ENCODE results near the gene SRRM2. TPM values are rescaled to one million over a fixed set of nuclear protein-coding genes. Genes with fewer than 3 reads are reported as not detected.

The SRRM2 gene
- total and polyA plus RNA-seq, 2 experiments from 2014 or later: 321 to 592 TPM

DNA sequence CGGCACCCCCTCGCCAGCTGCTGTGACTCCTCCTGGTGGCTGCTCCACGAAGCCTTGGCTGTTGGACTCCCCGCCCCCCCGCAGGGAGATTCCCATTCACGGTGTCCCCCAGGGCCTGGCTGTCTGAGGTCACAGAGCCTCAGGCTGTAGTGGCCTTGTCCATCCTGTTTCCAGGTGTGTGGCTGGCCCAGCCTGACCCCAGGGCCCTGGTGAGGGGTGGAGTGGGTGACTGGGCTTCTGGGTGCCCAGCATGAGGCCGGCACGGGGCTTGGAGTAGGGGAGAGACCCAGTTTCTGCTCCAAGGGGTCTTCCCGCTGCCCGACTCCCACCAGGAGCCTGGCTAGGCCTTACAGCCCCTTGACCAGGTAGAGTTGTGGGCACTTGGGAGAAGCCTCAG is 42.9 kb upstream of the SRRM2 start:
- Histone ChIP-seq H3K27me3 (no peaks in the 10 kb centered on the region), H3K9me3 (ENCODE audit: low read depth) (no peaks in the 10 kb centered on the region), H3K36me3 (peaks cover 13% of the 10 kb centered on the region), H3K4me1 (ENCODE audit: low read depth) (no peaks in the 10 kb centered on the region), H3K4me3 (no peak overlapping the region), H3K27ac (no peak overlapping the region)
- DNase-seq (ENCODE audit: low read depth in 1 of 2, low spot score in 1 of 2): no peak
- TF ChIP-seq, protein P1, sequence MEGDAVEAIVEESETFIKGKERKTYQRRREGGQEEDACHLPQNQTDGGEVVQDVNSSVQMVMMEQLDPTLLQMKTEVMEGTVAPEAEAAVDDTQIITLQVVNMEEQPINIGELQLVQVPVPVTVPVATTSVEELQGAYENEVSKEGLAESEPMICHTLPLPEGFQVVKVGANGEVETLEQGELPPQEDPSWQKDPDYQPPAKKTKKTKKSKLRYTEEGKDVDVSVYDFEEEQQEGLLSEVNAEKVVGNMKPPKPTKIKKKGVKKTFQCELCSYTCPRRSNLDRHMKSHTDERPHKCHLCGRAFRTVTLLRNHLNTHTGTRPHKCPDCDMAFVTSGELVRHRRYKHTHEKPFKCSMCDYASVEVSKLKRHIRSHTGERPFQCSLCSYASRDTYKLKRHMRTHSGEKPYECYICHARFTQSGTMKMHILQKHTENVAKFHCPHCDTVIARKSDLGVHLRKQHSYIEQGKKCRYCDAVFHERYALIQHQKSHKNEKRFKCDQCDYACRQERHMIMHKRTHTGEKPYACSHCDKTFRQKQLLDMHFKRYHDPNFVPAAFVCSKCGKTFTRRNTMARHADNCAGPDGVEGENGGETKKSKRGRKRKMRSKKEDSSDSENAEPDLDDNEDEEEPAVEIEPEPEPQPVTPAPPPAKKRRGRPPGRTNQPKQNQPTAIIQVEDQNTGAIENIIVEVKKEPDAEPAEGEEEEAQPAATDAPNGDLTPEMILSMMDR (IDR thresholded peaks at IDR 0.05; ENCODE audit: low read depth, low read length): no peak

DNA sequence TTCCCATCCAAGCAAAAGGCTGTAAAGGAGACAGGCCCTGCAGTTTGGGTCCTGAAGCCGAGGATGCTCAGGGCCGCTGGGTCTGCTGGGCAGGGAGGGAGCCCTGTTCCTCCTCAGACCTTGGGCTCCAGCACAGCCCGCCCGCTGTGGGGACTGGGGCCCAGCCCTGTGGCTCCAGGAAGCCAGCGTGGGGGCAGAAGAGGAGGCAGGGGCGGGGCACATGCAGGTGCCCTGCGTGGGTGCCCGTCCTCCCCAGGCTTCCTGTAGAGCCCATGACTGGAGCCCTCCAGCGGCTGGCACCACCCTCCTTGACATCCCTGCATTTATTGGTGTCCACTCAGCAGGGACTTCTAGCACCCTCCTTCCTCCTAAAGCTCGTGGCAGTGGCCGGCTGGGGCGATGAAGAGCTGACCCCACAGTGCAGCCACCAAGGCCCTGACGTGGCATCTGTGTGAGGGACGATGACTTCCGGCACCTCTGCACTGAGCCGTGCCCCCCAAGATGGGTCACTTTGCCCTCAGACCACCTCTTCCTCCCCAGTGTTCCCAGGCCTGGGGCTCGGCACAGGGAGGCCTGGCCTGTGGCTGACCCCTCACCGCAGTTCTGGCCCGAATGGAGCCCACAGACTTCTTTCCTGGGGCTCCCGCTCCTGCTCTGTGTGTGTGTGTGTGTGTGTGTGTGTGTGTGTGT is 42.3 kb upstream of the SRRM2 start:
- Histone ChIP-seq H3K9me3 (ENCODE audit: low read depth) (no peaks in the 10 kb centered on the region), H3K27ac (no peak overlapping the region), H3K27me3 (no peaks in the 10 kb centered on the region), H3K4me3 (no peak overlapping the region), H3K36me3 (peaks cover 13% of the 10 kb centered on the region), H3K4me1 (ENCODE audit: low read depth) (no peaks in the 10 kb centered on the region)
- TF ChIP-seq, protein P1 (IDR thresholded peaks at IDR 0.05; ENCODE audit: low read depth, low read length): no peak
- DNase-seq (ENCODE audit: low read depth in 1 of 2, low spot score in 1 of 2): no peak

DNA sequence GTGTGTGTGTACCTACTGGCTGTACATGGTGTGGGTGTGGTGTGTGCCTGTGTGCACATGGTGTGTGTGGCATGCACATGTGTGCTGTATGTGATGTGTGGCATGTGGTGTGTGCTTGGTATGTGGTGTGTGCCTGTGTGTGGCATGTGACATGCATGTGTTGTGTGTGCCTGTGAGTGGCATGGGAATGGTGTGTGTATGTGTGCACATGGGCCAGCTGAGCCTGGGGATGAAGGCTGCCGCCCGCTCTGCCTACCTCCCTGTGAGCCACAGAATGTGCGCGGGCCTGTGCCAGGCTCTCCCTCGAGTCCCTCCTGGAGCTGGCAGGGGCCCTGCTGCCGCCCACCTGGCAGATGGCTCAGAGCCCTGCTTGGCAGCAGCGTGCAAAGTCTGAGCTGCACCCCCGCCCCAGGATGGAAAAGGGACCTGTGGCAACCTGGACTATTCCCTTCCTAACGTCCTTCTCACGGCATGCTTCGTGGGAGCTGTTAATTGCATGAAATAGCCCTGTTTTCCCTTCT is 41.7 kb upstream of the SRRM2 start:
- Histone ChIP-seq H3K27me3 (no peaks in the 10 kb centered on the region), H3K9me3 (ENCODE audit: low read depth) (no peaks in the 10 kb centered on the region), H3K4me1 (ENCODE audit: low read depth) (no peaks in the 10 kb centered on the region), H3K4me3 (no peak overlapping the region), H3K27ac (no peak overlapping the region), H3K36me3 (peaks cover 13% of the 10 kb centered on the region)
- TF ChIP-seq, protein P1 (IDR thresholded peaks at IDR 0.05; ENCODE audit: low read depth, low read length): no peak
- no peak for DNase-seq (ENCODE audit: low read depth in 1 of 2, low spot score in 1 of 2)

DNA sequence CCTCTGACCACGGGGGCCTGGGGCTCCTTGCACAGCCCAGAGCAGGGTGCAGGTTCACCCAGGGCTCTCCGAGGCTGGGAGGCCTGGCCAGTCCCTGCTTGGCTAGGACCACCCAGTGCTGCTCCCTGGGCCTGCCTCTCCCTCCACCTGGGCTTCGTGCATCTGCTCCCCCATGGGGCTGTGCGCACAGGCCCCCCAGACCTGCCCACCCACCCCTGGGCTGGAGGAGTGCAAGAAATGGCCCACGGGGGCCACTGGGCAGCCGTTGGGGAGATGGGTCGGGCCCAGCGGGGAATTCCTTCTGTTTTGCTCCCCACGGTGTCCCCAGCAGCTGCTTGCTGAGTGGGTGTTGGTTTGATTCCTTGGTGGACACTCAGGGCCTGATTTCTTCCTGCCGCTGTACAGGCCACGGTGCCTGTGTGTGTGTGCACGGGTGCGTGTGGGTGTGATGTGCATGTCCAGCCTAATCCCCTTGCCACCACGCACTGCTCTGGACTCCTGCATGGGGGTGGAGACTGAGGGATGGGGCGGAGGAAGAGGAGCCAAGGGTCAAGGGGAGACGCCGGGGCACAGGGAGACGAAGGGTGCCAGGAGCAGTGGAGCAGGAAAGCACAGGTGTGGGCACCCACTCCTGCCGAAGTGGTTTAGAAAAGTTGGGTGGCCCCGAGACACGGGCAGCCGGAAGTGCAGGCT is 40.9 kb upstream of the SRRM2 start:
- H3K4me3 ChIP-seq: no peak overlapping the region
- TF ChIP-seq, protein P1 (IDR thresholded peaks at IDR 0.05; ENCODE audit: low read depth, low read length): no peak
- H3K9me3 ChIP-seq (ENCODE audit: low read depth): no peaks in the 10 kb centered on the region
- H3K27me3 ChIP-seq: no peaks in the 10 kb centered on the region
- no peak for DNase-seq (ENCODE audit: low read depth in 1 of 2, low spot score in 1 of 2)
- H3K36me3 ChIP-seq: peaks cover 13% of the 10 kb centered on the region
- H3K4me1 ChIP-seq (ENCODE audit: low read depth): no peaks in the 10 kb centered on the region
- H3K27ac ChIP-seq: no peak overlapping the region

DNA sequence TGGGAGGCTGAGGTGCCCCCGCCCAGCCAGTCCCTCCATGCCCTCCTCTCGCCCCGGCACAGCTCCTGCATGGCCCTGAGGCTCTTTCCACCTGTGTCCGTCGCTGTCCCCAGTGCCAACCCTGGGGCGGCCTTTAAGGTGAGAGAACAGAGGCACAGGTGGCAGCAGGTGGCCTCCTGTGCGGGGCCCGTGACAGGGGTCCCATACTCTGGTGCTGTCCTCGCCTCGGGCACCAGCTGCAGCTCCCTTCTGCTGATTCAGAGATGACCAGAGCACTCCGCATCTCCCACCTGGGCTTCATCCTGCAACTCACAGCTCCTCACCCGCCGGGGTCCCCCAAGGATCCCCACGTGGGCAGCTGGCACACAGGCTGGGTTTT is 40.4 kb upstream of the SRRM2 start:
- TF ChIP-seq, protein P1 (IDR thresholded peaks at IDR 0.05; ENCODE audit: low read depth, low read length): no peak
- H3K4me3 ChIP-seq: no peak overlapping the region
- no peak for DNase-seq (ENCODE audit: low read depth in 1 of 2, low spot score in 1 of 2)
- no peaks in the 10 kb centered on the region for H3K9me3 ChIP-seq (ENCODE audit: low read depth)
- H3K27me3 ChIP-seq: no peaks in the 10 kb centered on the region
- H3K27ac ChIP-seq: no peak overlapping the region
- H3K4me1 ChIP-seq (ENCODE audit: low read depth): no peaks in the 10 kb centered on the region
- peaks cover 12% of the 10 kb centered on the region for H3K36me3 ChIP-seq
